ENCODE data around the gene ATG10. TPM values are rescaled to one million over a fixed set of nuclear protein-coding genes. Genes with fewer than 3 reads are reported as not detected.
"Not testable (repeated sequence)": the region's sequence is repeated elsewhere in the genome, so short reads cannot be mapped to it uniquely, and the experiment has no call there.

Gene ATG10
- total and polyA plus RNA-seq, 2 donors: 10.4 to 12.7 TPM

DNA sequence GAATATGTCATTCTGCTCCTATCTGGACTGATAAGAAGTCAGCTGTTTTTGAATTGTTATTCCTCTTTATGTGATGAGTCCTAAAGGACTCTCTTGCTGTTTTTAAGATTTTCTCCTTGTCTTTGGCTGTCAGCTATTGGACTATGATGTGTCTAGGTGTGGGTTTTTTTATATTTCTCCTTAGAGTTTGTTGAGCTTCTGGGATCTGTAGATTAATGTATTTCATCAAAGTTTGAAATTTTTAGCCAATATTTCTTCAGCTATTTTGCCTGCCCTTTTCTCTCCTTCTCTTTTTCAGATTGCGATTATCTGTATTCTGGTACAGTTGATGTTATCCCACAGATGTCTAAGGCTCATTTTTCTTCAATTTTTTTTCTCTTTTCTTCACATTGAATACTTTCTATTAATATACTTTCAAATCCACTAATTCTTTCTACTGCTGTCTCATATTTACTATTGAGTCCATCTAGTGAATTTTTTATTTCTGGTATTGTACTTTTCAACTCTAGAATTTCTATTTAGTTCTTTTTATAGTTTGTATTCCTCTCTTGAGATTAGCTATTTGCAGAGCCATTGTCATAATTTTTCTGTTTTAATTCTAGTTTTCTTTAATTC lies 275.2 kb downstream of the ATG10 start:
- 98% methylated on average over 1 of the region's 1 CpG for WGBS
- no peaks in the 10 kb centered on the region for H3K4me1 ChIP-seq (ENCODE audit: control insufficient read depth in 2 of 2, insufficient read depth in 2 of 2, low read length in 2 of 2)

GRCh38 chr5:82252744-82253143 lies 280.9 kb downstream of the ATG10 start:
- Histone ChIP-seq H3K27ac (ENCODE audit: low read depth in 1 of 2, low read length in 1 of 2) (no peak overlapping the region), H3K27me3 (ENCODE audit: control insufficient read depth in 2 of 2, insufficient read depth in 1 of 2, low read length in 1 of 2) (no peaks in the 10 kb centered on the region), H3K4me3 (ENCODE audit: low read length in 2 of 2) (no peak overlapping the region), H3K36me3 (ENCODE audit: control insufficient read depth in 2 of 2, insufficient read depth in 2 of 2, low read length in 1 of 2) (peaks cover 0 to 9% of the 10 kb centered on the region in 2 donors), H3K4me1 (ENCODE audit: control insufficient read depth in 2 of 2, insufficient read depth in 2 of 2, low read length in 2 of 2) (no peaks in the 10 kb centered on the region), H3K9me3 (ENCODE audit: control insufficient read depth in 2 of 2, insufficient read depth in 1 of 2, low read length in 1 of 2) (no peaks in the 10 kb centered on the region)
- no peak for DNase-seq (ENCODE audit: low read depth in 6 of 9, low spot score in 9 of 9)

More for the DNA sequence above, 275.2 kb downstream of the ATG10 start:
- Histone ChIP-seq H3K9me3 (ENCODE audit: control insufficient read depth in 2 of 2, insufficient read depth in 1 of 2, low read length in 1 of 2) (no peaks in the 10 kb centered on the region), H3K27me3 (ENCODE audit: control insufficient read depth in 2 of 2, insufficient read depth in 1 of 2, low read length in 1 of 2) (no peaks in the 10 kb centered on the region), H3K27ac (ENCODE audit: low read depth in 1 of 2, low read length in 1 of 2) (no peak overlapping the region), H3K36me3 (ENCODE audit: control insufficient read depth in 2 of 2, insufficient read depth in 2 of 2, low read length in 1 of 2) (no peaks in the 10 kb centered on the region), H3K4me3 (ENCODE audit: low read length in 2 of 2) (no peak overlapping the region)
- no peak for DNase-seq (ENCODE audit: low read depth in 6 of 9, low spot score in 9 of 9)

DNA sequence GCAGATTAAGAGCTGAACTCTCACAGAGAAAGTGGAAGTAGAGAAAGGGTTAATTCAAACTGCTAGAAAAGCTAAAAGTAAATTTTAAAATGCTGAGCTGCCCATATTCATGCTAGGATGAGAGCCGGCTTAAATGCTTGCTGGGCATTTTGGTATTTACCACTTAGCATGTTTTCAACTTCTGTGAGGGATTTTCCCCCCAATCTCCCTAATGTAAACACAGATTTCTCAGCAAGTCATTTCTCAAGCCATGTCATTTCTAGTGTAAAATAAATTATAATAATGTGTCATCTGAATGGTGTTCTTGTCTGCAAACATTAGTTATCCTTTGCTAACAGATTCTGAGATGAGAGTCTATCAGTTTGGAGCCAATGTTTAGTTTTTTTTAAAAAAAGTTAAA lies 284.0 kb downstream of the ATG10 start:
- DNase-seq (ENCODE audit: low read depth in 6 of 9, low spot score in 9 of 9): no peak
- no peaks in the 10 kb centered on the region for H3K27me3 ChIP-seq (ENCODE audit: control insufficient read depth in 2 of 2, insufficient read depth in 1 of 2, low read length in 1 of 2)
- no peaks in the 10 kb centered on the region for H3K9me3 ChIP-seq (ENCODE audit: control insufficient read depth in 2 of 2, insufficient read depth in 1 of 2, low read length in 1 of 2)
- H3K27ac ChIP-seq (ENCODE audit: low read depth in 1 of 2, low read length in 1 of 2): no peak overlapping the region
- peaks cover 0 to 9% of the 10 kb centered on the region in 2 donors for H3K36me3 ChIP-seq (ENCODE audit: control insufficient read depth in 2 of 2, insufficient read depth in 2 of 2, low read length in 1 of 2)
- 95% methylated on average over 1 of the region's 1 CpG for WGBS
- no peak overlapping the region for H3K4me3 ChIP-seq (ENCODE audit: low read length in 2 of 2)
- no peaks in the 10 kb centered on the region for H3K4me1 ChIP-seq (ENCODE audit: control insufficient read depth in 2 of 2, insufficient read depth in 2 of 2, low read length in 2 of 2)

GRCh38 chr5:82257247-82257646 lies 285.4 kb downstream of the ATG10 start:
- 96% methylated on average over 2 of the region's 2 CpGs for WGBS
- Histone ChIP-seq H3K9me3 (ENCODE audit: control insufficient read depth in 2 of 2, insufficient read depth in 1 of 2, low read length in 1 of 2) (no peaks in the 10 kb centered on the region), H3K27ac (ENCODE audit: low read depth in 1 of 2, low read length in 1 of 2) (no peak overlapping the region), H3K4me1 (ENCODE audit: control insufficient read depth in 2 of 2, insufficient read depth in 2 of 2, low read length in 2 of 2) (no peaks in the 10 kb centered on the region), H3K27me3 (ENCODE audit: control insufficient read depth in 2 of 2, insufficient read depth in 1 of 2, low read length in 1 of 2) (no peaks in the 10 kb centered on the region), H3K36me3 (ENCODE audit: control insufficient read depth in 2 of 2, insufficient read depth in 2 of 2, low read length in 1 of 2) (peaks cover 0 to 9% of the 10 kb centered on the region in 2 donors), H3K4me3 (ENCODE audit: low read length in 2 of 2) (no peak overlapping the region)
- no peak for DNase-seq (ENCODE audit: low read depth in 6 of 9, low spot score in 9 of 9)

DNA sequence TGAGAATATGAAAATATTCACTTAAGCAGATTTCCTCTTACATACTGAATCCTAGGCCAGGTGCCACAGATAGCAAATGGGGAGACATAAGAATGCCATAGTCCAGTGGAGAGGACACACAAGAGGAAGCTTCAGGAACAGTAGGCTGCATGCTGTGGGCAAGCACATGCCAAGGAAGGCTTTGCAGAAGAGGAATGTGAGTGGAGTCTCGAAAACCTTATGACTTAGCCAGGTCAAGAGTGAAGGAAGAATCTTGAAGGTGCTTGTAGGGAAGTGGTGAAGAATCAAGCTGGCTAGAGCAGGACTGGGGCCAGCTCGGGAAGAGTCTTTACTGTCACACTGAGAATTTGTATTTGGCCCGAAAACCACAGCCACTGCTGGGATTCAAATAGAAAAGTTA lies 285.9 kb downstream of the ATG10 start:
- WGBS: 94% methylated on average over 3 of the region's 3 CpGs
- no peak for DNase-seq (ENCODE audit: low read depth in 6 of 9, low spot score in 9 of 9)
- Histone ChIP-seq H3K27ac (ENCODE audit: low read depth in 1 of 2, low read length in 1 of 2) (no peak overlapping the region), H3K9me3 (ENCODE audit: control insufficient read depth in 2 of 2, insufficient read depth in 1 of 2, low read length in 1 of 2) (no peaks in the 10 kb centered on the region), H3K27me3 (ENCODE audit: control insufficient read depth in 2 of 2, insufficient read depth in 1 of 2, low read length in 1 of 2) (no peaks in the 10 kb centered on the region), H3K36me3 (ENCODE audit: control insufficient read depth in 2 of 2, insufficient read depth in 2 of 2, low read length in 1 of 2) (peaks cover 0 to 9% of the 10 kb centered on the region in 2 donors), H3K4me1 (ENCODE audit: control insufficient read depth in 2 of 2, insufficient read depth in 2 of 2, low read length in 2 of 2) (no peaks in the 10 kb centered on the region), H3K4me3 (ENCODE audit: low read length in 2 of 2) (no peak overlapping the region)

DNA sequence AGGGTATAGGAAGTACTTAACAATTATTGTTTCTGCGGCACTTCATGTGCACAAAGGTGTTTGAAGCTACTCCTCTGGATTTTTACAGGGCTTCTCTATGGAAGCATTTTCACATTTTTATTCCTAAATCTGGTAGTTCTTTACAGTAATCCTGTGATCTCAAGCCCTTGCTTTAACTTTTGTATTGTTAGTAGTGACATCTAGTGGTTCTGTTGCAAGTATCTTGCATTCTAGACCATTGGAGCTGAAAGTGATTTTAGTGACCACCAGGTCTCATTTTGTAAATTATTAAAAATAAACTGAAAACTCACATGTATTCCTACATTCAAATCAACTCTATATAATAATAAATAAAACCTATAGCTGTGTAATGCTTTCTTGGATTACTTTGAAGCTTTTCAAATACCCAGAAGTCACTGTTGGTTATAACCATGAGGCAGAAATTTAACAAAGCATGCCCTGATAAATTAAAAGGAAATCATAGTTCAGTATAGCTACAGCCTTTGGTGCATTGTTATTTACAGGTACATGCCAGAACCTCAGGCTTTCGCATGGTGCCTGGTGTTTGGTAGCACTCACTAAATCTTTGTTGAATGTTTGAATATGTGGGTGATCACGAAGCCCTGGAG lies 287.5 kb downstream of the ATG10 start:
- H3K4me3 ChIP-seq (ENCODE audit: low read length in 2 of 2): no peak overlapping the region
- H3K4me1 ChIP-seq (ENCODE audit: control insufficient read depth in 2 of 2, insufficient read depth in 2 of 2, low read length in 2 of 2): no peaks in the 10 kb centered on the region
- peak in 1 of 9 donors; percentile 24 for DNase-seq (ENCODE audit: low read depth in 6 of 9, low spot score in 9 of 9)
- 98% methylated on average over 3 of the region's 3 CpGs for WGBS
- H3K27ac ChIP-seq (ENCODE audit: low read depth in 1 of 2, low read length in 1 of 2): no peak overlapping the region
- no peaks in the 10 kb centered on the region for H3K27me3 ChIP-seq (ENCODE audit: control insufficient read depth in 2 of 2, insufficient read depth in 1 of 2, low read length in 1 of 2)
- peaks cover 0 to 3% of the 10 kb centered on the region in 2 donors for H3K36me3 ChIP-seq (ENCODE audit: control insufficient read depth in 2 of 2, insufficient read depth in 2 of 2, low read length in 1 of 2)
- H3K9me3 ChIP-seq (ENCODE audit: control insufficient read depth in 2 of 2, insufficient read depth in 1 of 2, low read length in 1 of 2): no peaks in the 10 kb centered on the region

DNA sequence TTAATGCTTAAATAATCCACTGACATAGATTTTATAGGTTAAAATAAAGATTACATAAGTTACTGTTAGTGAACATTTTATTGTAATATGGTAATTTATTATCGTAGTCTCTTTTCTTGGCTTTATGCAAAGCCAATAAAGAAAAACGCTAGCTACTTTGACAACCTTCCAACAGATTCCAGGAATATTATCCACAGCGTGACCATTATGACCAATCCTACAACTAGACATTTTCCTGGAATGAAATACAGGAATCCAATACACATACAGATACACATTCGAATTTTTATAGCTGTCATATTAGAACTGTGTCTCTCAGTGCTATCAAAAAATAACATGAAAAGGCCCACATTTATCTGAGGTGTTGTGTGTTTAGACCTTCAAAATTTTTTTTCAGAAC lies 293.2 kb downstream of the ATG10 start:
- no peaks in the 10 kb centered on the region for H3K4me1 ChIP-seq (ENCODE audit: control insufficient read depth in 2 of 2, insufficient read depth in 2 of 2, low read length in 2 of 2)
- no peak overlapping the region for H3K4me3 ChIP-seq (ENCODE audit: low read length in 2 of 2)
- peaks cover 2 to 5% of the 10 kb centered on the region in 2 donors for H3K36me3 ChIP-seq (ENCODE audit: control insufficient read depth in 2 of 2, insufficient read depth in 2 of 2, low read length in 1 of 2)
- 93% methylated on average over 4 of the region's 4 CpGs for WGBS
- peaks cover 0 to 6% of the 10 kb centered on the region in 2 donors for H3K9me3 ChIP-seq (ENCODE audit: control insufficient read depth in 2 of 2, insufficient read depth in 1 of 2, low read length in 1 of 2)
- no peak for DNase-seq (ENCODE audit: low read depth in 6 of 9, low spot score in 9 of 9)
- no peaks in the 10 kb centered on the region for H3K27me3 ChIP-seq (ENCODE audit: control insufficient read depth in 2 of 2, insufficient read depth in 1 of 2, low read length in 1 of 2)
- H3K27ac ChIP-seq (ENCODE audit: low read depth in 1 of 2, low read length in 1 of 2): no peak overlapping the region

- not testable (repeated sequence) for H3K4me3 ChIP-seq (ENCODE audit: low read length in 2 of 2); DNase-seq (ENCODE audit: low read depth in 6 of 9, low spot score in 9 of 9); H3K27ac ChIP-seq (ENCODE audit: low read depth in 1 of 2, low read length in 1 of 2); H3K27me3 ChIP-seq (ENCODE audit: control insufficient read depth in 2 of 2, insufficient read depth in 1 of 2, low read length in 1 of 2); H3K4me1 ChIP-seq (ENCODE audit: control insufficient read depth in 2 of 2, insufficient read depth in 2 of 2, low read length in 2 of 2); H3K36me3 ChIP-seq (ENCODE audit: control insufficient read depth in 2 of 2, insufficient read depth in 2 of 2, low read length in 1 of 2); H3K9me3 ChIP-seq (ENCODE audit: control insufficient read depth in 2 of 2, insufficient read depth in 1 of 2, low read length in 1 of 2)
- WGBS: 97% methylated on average over 9 of the region's 9 CpGs
These were observed 295.6 kb downstream of the ATG10 start for GRCh38 chr5:82267297-82267933.

GRCh38 chr5:82269363-82269762 lies 297.5 kb downstream of the ATG10 start:
- H3K36me3 ChIP-seq (ENCODE audit: control insufficient read depth in 2 of 2, insufficient read depth in 2 of 2, low read length in 1 of 2); H3K4me3 ChIP-seq (ENCODE audit: low read length in 2 of 2); DNase-seq (ENCODE audit: low read depth in 6 of 9, low spot score in 9 of 9); H3K27ac ChIP-seq (ENCODE audit: low read depth in 1 of 2, low read length in 1 of 2); H3K27me3 ChIP-seq (ENCODE audit: control insufficient read depth in 2 of 2, insufficient read depth in 1 of 2, low read length in 1 of 2); H3K4me1 ChIP-seq (ENCODE audit: control insufficient read depth in 2 of 2, insufficient read depth in 2 of 2, low read length in 2 of 2); H3K9me3 ChIP-seq (ENCODE audit: control insufficient read depth in 2 of 2, insufficient read depth in 1 of 2, low read length in 1 of 2): not testable (repeated sequence)
- 96% methylated on average over 2 of the region's 2 CpGs for WGBS

Data from thymus (tissue), 11 donors.